K562 (cell line): Measurements from ENCODE around the gene HDAC5. TPM values are rescaled to one million over a fixed set of nuclear protein-coding genes. Genes with fewer than 3 reads are reported as not detected.
A peak's percentile ranks its signal among the peaks of the same experiment; 100 is the strongest.

ENCODE experiments used
- ATF7 ChIP-seq: fragments of 450-650 bp; IDR thresholded peaks from 2 replicates; pipeline ENCODE4 v1.7.1; 2014; ENCODE audit warnings: mild to moderate bottlenecking, moderate library complexity
- BCOR ChIP-seq: fragments of 450-650 bp; IDR thresholded peaks from 2 replicates; pipeline ENCODE4 v1.6.1; 2016
- CLOCK ChIP-seq: fragments of 250-450 bp; sonication (Bioruptor Pico); IDR thresholded peaks from 2 replicates; pipeline ENCODE4 v1.4.0; 2020; ENCODE audit warnings: mild to moderate bottlenecking, moderate library complexity, borderline replicate concordance
- CREB3L1 ChIP-seq: fragments of 450-650 bp; IDR thresholded peaks from 2 replicates; pipeline ENCODE4 v1.6.1; 2014; ENCODE audit warnings: low read depth, mild to moderate bottlenecking, moderate library complexity, borderline replicate concordance
- CREM ChIP-seq: IDR thresholded peaks from 2 replicates; pipeline ENCODE4 v1.6.1; 2014; ENCODE audit warnings: antibody characterized with exemption, low read depth
- HMGN3 ChIP-seq: IDR thresholded peaks from 2 replicates; pipeline ENCODE4 v1.6.1; 2011; ENCODE audit warnings: borderline replicate concordance, low read depth, mild to moderate bottlenecking, mixed read lengths, low read length; ENCODE audit not compliant: insufficient read length; ENCODE audit errors: extremely low read depth
- HNRNPK ChIP-seq: fragments of 200-400 bp; formaldehyde crosslinking; IDR thresholded peaks from one replicate; pipeline ENCODE4 v1.6.1; 2018; ENCODE audit warnings: mild to moderate bottlenecking, low read depth, low read length; ENCODE audit not compliant: poor library complexity, severe bottlenecking
- KLF1 ChIP-seq: fragments of 450-650 bp; IDR thresholded peaks from 2 replicates; pipeline ENCODE4 v1.6.1; 2016; ENCODE audit warnings: missing genetic modification characterization, missing compliant biosample characterization
- LCOR ChIP-seq: sonication (generic); formaldehyde crosslinking; IDR thresholded peaks from 2 replicates; pipeline ENCODE4 v1.8.0; 2022; ENCODE audit warnings: mild to moderate bottlenecking, missing genetic modification reagents
- MLLT1 ChIP-seq, 2 experiments: fragments of 450-650 bp; IDR thresholded peaks; 2 replicates each; pipeline ENCODE4 v1.6.1; 2016
- MYBL2 ChIP-seq, 2 experiments: fragments of 450-650 bp in 1 of 2; sonication (generic) in 1 of 2; formaldehyde crosslinking in 1 of 2; IDR thresholded peaks; 2 replicates each; pipeline versions ENCODE4 v1.6.1 to v1.8.1; 2017 to 2022; ENCODE audit warnings: borderline replicate concordance in 1 of 2, inconsistent platforms in 1 of 2, low read depth in 1 of 2, mild to moderate bottlenecking in 1 of 2, missing genetic modification reagents in 1 of 2, moderate library complexity in 1 of 2
- MYC ChIP-seq, 2 experiments: fragments of 250-450 bp in 1 of 2; sonication (Bioruptor Pico) in 1 of 2; IDR thresholded peaks; 2 replicates each; pipeline versions ENCODE4 v1.5.1 to v1.6.1; 2012 to 2021; ENCODE audit warnings: low read depth in 2 of 2, borderline replicate concordance in 1 of 2, improper control_type of control experiment in 1 of 2, low read length in 1 of 2, mild to moderate bottlenecking in 1 of 2, moderate library complexity in 1 of 2
- NR2C1 ChIP-seq, 2 experiments: fragments of 450-650 bp; IDR thresholded peaks; 2 replicates each; pipeline ENCODE4 v1.6.1; 2017; ENCODE audit warnings: mild to moderate bottlenecking in 2 of 2, antibody characterized with exemption in 1 of 2, inconsistent platforms in 1 of 2, missing compliant biosample characterization in 1 of 2, missing genetic modification characterization in 1 of 2
- RBBP5 ChIP-seq: fragments of 200-600 bp; sonication (generic); IDR thresholded peaks from 2 replicates; pipeline ENCODE4 v1.6.1; 2012; ENCODE audit warnings: borderline replicate concordance, mild to moderate bottlenecking, low read length, control low read depth, inconsistent platforms; ENCODE audit not compliant: insufficient read depth, poor library complexity, severe bottlenecking
- RHOXF2B ChIP-seq: fragments of 250-450 bp; sonication (Bioruptor Pico); conservative IDR thresholded peaks from 2 replicates; pipeline ENCODE4 v1.5.1; 2021
- RNF2 ChIP-seq: sonication (generic); IDR thresholded peaks from 2 replicates; pipeline ENCODE4 v1.6.1; 2016
- TCF3 ChIP-seq: sonication (generic); formaldehyde crosslinking; IDR thresholded peaks from 2 replicates; pipeline ENCODE4 v1.4.0; 2020; ENCODE audit warnings: mild to moderate bottlenecking, missing genetic modification reagents
- WHSC1 ChIP-seq: IDR thresholded peaks from one replicate; pipeline ENCODE4 v1.6.1; 2012; ENCODE audit warnings: low read length, control low read depth, inconsistent platforms
- ZNF511 ChIP-seq: sonication (generic); formaldehyde crosslinking; IDR thresholded peaks from 2 replicates; pipeline ENCODE4 v1.8.0; 2022; ENCODE audit warnings: mild to moderate bottlenecking, missing genetic modification reagents
- ZNF57 ChIP-seq: fragments of 450-650 bp; formaldehyde crosslinking; IDR thresholded peaks from 2 replicates; pipeline ENCODE4 v1.4.0; 2020; ENCODE audit warnings: mild to moderate bottlenecking, moderate library complexity
- polyA plus RNA-seq, 8 experiments: library from polyadenylated mRNA; depleted of rRNA in 4 of 8; stranded (reverse) in 5 of 8; unstranded in 3 of 8; fragments of >200 nt; fragmentation: Nextera tagmentation in 2 of 8; fragmentation: Illumina TruSeq in 1 of 8; extraction: Ambion mirVana in 2 of 8; extraction: Trizol in 1 of 8; gene quantifications; 2 replicates each; pipeline versions ENCODE4 v1.2.1 to v1.2.3, GENCODE V29; 2011 to 2014; ENCODE audit warnings: inconsistent platforms in 1 of 8, missing spikeins in 1 of 8
- total RNA-seq, 7 experiments: library from RNA; depleted of rRNA in 6 of 7; stranded (reverse); fragments of >200 nt in 6 of 7; fragmentation: Illumina TruSeq in 2 of 7; extraction: Trizol in 2 of 7; gene quantifications; 2 replicates each; pipeline versions ENCODE4 v1.2.1 to v1.2.3, GENCODE V29; 2011 to 2021; ENCODE audit warnings: low replicate concordance in 1 of 7

HDAC5 gene
- total and polyA plus RNA-seq, 9 of the 15 experiments (the other 6 are each of a cell fraction or from before 2014, with no cell fraction given), result 0.45 to 26.2 (median 16.4) TPM

- TF ChIP-seq CLOCK (CRISPR knock-in tag) (0 out of 2 replicates have a peak, but pooled peaks have one; percentile 51), RBBP5 (peak; percentile 69), BCOR (0 out of 2 replicates have a peak, but pooled peaks have one; percentile 24), ZNF511 (CRISPR knock-in tag) (0 out of 2 replicates have a peak, but pooled peaks have one; percentile 13), CREM (peak; percentile 69), WHSC1 (no peak), NR2C1 (IDR thresholded peaks at IDR 0.05) (peak; percentile 97), NR2C1 (tag; IDR thresholded peaks at IDR 0.05) (peak; percentile 98), TCF3 (CRISPR knock-in tag) (no peak), MYC (IDR thresholded peaks at IDR 0.05; ENCODE audit: low read depth, low read length) (peak; percentile 100), MYC (CRISPR knock-in tag; IDR thresholded peaks at IDR 0.05; ENCODE audit: borderline replicate concordance, low read depth) (peak; percentile 95), KLF1 (tag) (no peak), RNF2 (peak; percentile 88; the same call in 1 of the 2 replicates), LCOR (CRISPR knock-in tag) (peak; percentile 80; the same call in 1 of the 2 replicates), ATF7 (peak; percentile 80), MLLT1 (IDR thresholded peaks at IDR 0.05) (0 out of 4 replicates have a peak, but pooled peaks of 1 of the 2 experiments have one; percentile 3), MYBL2 (IDR thresholded peaks at IDR 0.05; ENCODE audit: low read depth) (no peak), MYBL2 (CRISPR knock-in tag; IDR thresholded peaks at IDR 0.05; ENCODE audit: borderline replicate concordance) (no peak), ZNF57 (no peak), RHOXF2B (CRISPR knock-in tag) (no peak), HNRNPK (no peak), CREB3L1 (peak; percentile 91), HMGN3 (peak; percentile 79)
These were observed 52.8 kb downstream of the HDAC5 start, which contains the start of gene G6PC3 (continued) for GRCh38 chr17:44070455-44071197.
